ENCODE measurements around the gene RPS6KA5. TPM values are rescaled to one million over a fixed set of nuclear protein-coding genes. Genes with fewer than 3 reads are reported as not detected.
"Not testable (repeated sequence)": the region's sequence is repeated elsewhere in the genome, so short reads cannot be mapped to it uniquely, and the experiment has no call there.

RPS6KA5 gene
- total RNA-seq, 1 experiment from 2014 or later: 3.8 TPM

DNA sequence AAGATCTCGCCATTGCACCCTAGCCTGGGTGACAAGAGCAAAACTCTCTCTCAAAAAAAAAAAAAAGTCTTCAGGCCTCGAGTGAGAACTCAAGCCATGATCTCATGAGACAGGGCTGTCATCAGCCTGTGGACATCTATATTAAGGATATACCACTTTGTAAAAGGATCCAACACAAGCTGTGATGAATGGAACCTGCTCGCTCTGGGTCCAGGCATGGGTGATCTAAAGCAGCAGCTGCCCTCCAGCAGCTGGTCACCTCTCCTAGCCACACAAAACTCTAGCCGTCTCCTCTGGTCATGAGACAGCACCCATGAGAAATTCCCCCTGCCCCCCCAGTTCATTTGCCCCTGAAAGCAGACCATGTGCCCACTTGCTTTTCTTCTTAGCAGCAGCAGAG lies 34.3 kb upstream of the RPS6KA5 start:
- no peak overlapping the region for H3K27ac Mint-ChIP-seq

GRCh38 chr14:91093743-91094472 lies 33.5 kb upstream of the RPS6KA5 start:
- no CpG with 5 or more reads among the region's 14 CpGs for WGBS (ENCODE audit: extremely low coverage, insufficient read length, low lambda C conversion rate)
- H3K23ac ChIP-seq (ENCODE audit: insufficient read length, low read depth, low read length); H2AK5ac ChIP-seq (ENCODE audit: insufficient read length, low read length); H2BK12ac ChIP-seq (ENCODE audit: insufficient read length, low read depth, low read length); H3K9me3 Mint-ChIP-seq; H3T11ph ChIP-seq (ENCODE audit: low read length); H4K91ac ChIP-seq (ENCODE audit: insufficient read length, low read depth, low read length); H3K9ac ChIP-seq (ENCODE audit: extremely low read depth, insufficient read length, low read length); H3K18ac ChIP-seq (ENCODE audit: insufficient read length, low read depth, low read length); H2BK20ac ChIP-seq (ENCODE audit: low read depth, low read length, poor library complexity, severe bottlenecking); H4K20me1 ChIP-seq (ENCODE audit: control insufficient read depth, insufficient read depth, insufficient read length); H2AFZ ChIP-seq (ENCODE audit: low read length); H2BK120ac ChIP-seq (ENCODE audit: low read depth, low read length, poor library complexity, severe bottlenecking); H4K8ac ChIP-seq (replicated peaks; ENCODE audit: insufficient read length, low read depth, low read length); H2BK5ac ChIP-seq (ENCODE audit: insufficient read length, low read length); H3K9me3 ChIP-seq (ENCODE audit: control insufficient read depth, low read depth, low read length); H3K27ac ChIP-seq (ENCODE audit: insufficient read length, low read depth, low read length); H3K79me2 ChIP-seq (ENCODE audit: insufficient read depth, low read length); H3K4me2 ChIP-seq (ENCODE audit: insufficient read depth, insufficient read length, low read length); H3K56ac ChIP-seq (ENCODE audit: insufficient read length, low read depth, low read length); H2BK15ac ChIP-seq (ENCODE audit: low read depth, low read length); H3K4me3 Mint-ChIP-seq; H3K36me3 Mint-ChIP-seq (ENCODE audit: insufficient read depth in 1 of 3, low read depth in 3 of 3); H3K4ac ChIP-seq (ENCODE audit: low read depth, low read length); H3K4me1 Mint-ChIP-seq; H3K14ac ChIP-seq (ENCODE audit: insufficient read depth, low read length); H3K27ac Mint-ChIP-seq; H3K27me3 Mint-ChIP-seq (ENCODE audit: low read depth); H3K27me3 ChIP-seq (ENCODE audit: insufficient read depth, low read length); H3K79me1 ChIP-seq (ENCODE audit: insufficient read depth, low read depth, low read length, poor library complexity, severe bottlenecking); H3K4me1 ChIP-seq (ENCODE audit: insufficient read depth, low read length); DNase-seq; H3K23me2 ChIP-seq (ENCODE audit: insufficient read length, low read depth, low read length, poor library complexity, severe bottlenecking); H4K5ac ChIP-seq (ENCODE audit: insufficient read length, low read depth, low read length): not testable (repeated sequence)

More for the DNA sequence above, 34.3 kb upstream of the RPS6KA5 start:
- Histone ChIP-seq H2BK5ac (ENCODE audit: insufficient read length, low read length) (no peak overlapping the region), H2BK120ac (ENCODE audit: low read depth, low read length, poor library complexity, severe bottlenecking) (no peak overlapping the region), H2BK15ac (ENCODE audit: low read depth, low read length) (no peak overlapping the region), H4K5ac (ENCODE audit: insufficient read length, low read depth, low read length) (no peak overlapping the region), H3K4me1 (ENCODE audit: insufficient read depth, low read length) (no peaks in the 10 kb centered on the region), H3K18ac (ENCODE audit: insufficient read length, low read depth, low read length) (no peak overlapping the region), H3K4ac (ENCODE audit: low read depth, low read length) (no peak overlapping the region), H3K23ac (ENCODE audit: insufficient read length, low read depth, low read length) (no peak overlapping the region), H2BK20ac (ENCODE audit: low read depth, low read length, poor library complexity, severe bottlenecking) (no peak overlapping the region), H2AK5ac (ENCODE audit: insufficient read length, low read length) (no peak overlapping the region), H3K56ac (ENCODE audit: insufficient read length, low read depth, low read length) (no peak overlapping the region), H3K14ac (ENCODE audit: insufficient read depth, low read length) (no peak overlapping the region), H4K20me1 (ENCODE audit: control insufficient read depth, insufficient read depth, insufficient read length) (no peaks in the 10 kb centered on the region), H3K27ac (ENCODE audit: insufficient read length, low read depth, low read length) (no peak overlapping the region), H3K27me3 (ENCODE audit: insufficient read depth, low read length) (no peaks in the 10 kb centered on the region), H3K4me2 (ENCODE audit: insufficient read depth, insufficient read length, low read length) (no peak overlapping the region), H4K8ac (replicated peaks; ENCODE audit: insufficient read length, low read depth, low read length) (no peak overlapping the region), H3K79me2 (ENCODE audit: insufficient read depth, low read length) (no peaks in the 10 kb centered on the region), H3K23me2 (ENCODE audit: insufficient read length, low read depth, low read length, poor library complexity, severe bottlenecking) (no peaks in the 10 kb centered on the region), H3K79me1 (ENCODE audit: insufficient read depth, low read depth, low read length, poor library complexity, severe bottlenecking) (no peaks in the 10 kb centered on the region), H3K9me3 (ENCODE audit: control insufficient read depth, low read depth, low read length) (no peaks in the 10 kb centered on the region), H3T11ph (ENCODE audit: low read length) (no peak overlapping the region), H4K91ac (ENCODE audit: insufficient read length, low read depth, low read length) (no peak overlapping the region), H2BK12ac (ENCODE audit: insufficient read length, low read depth, low read length) (no peak overlapping the region), H2AFZ (ENCODE audit: low read length) (no peak overlapping the region), H3K9ac (ENCODE audit: extremely low read depth, insufficient read length, low read length) (no peak overlapping the region)
- no peak for DNase-seq
- Mint-ChIP-seq H3K4me1 (no peaks in the 10 kb centered on the region), H3K9me3 (no peaks in the 10 kb centered on the region), H3K27me3 (ENCODE audit: low read depth) (no peaks in the 10 kb centered on the region; the same call in 1 of the 2 replicates), H3K36me3 (ENCODE audit: insufficient read depth in 1 of 3, low read depth in 3 of 3) (no peaks in the 10 kb centered on the region), H3K4me3 (no peak overlapping the region)
- WGBS (ENCODE audit: extremely low coverage, insufficient read length, low lambda C conversion rate): no CpG with 5 or more reads among the region's 4 CpGs
- TF ChIP-seq, protein P1, sequence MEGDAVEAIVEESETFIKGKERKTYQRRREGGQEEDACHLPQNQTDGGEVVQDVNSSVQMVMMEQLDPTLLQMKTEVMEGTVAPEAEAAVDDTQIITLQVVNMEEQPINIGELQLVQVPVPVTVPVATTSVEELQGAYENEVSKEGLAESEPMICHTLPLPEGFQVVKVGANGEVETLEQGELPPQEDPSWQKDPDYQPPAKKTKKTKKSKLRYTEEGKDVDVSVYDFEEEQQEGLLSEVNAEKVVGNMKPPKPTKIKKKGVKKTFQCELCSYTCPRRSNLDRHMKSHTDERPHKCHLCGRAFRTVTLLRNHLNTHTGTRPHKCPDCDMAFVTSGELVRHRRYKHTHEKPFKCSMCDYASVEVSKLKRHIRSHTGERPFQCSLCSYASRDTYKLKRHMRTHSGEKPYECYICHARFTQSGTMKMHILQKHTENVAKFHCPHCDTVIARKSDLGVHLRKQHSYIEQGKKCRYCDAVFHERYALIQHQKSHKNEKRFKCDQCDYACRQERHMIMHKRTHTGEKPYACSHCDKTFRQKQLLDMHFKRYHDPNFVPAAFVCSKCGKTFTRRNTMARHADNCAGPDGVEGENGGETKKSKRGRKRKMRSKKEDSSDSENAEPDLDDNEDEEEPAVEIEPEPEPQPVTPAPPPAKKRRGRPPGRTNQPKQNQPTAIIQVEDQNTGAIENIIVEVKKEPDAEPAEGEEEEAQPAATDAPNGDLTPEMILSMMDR (conservative IDR thresholded peaks at IDR 0.05): no peak
